HG03520 (cell line): Measurements from ENCODE around the gene DCAF15.
"Not testable (repeated sequence)": the region's sequence is repeated elsewhere in the genome, so short reads cannot be mapped to it uniquely, and the experiment has no call there.

Source experiments
- ATAC-seq: cut with Tn5 transposase; IDR thresholded peaks from one replicate; pipeline ENCODE4 v1.9.1; 2021; ENCODE audit warnings: mild to moderate bottlenecking, moderate library complexity; ENCODE audit not compliant: unreplicated experiment

The DCAF15 gene

DNA sequence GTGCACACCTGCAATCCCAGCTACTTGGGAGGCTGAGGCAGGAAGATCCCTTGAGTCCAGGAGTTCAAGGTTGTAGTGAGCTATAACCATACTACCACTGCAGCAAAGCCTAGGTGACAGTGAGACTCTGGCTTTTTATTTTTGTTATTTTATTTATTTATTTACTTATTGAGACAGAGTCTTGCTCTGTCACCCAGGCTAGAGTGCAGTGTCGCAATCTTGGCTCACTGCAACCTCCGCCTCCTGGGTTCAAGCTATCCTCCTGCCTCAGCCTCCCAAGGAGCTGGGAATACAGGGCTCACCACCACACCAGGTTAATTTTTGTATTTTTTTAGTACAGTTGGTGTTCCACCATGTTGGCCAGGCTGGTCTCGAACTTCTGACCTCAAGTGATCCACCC is 21.2 kb downstream of the DCAF15 start:
- not testable (repeated sequence) for ATAC-seq

GRCh38 chr19:13974073-13974472 is 21.8 kb downstream of the DCAF15 start:
- no peak for ATAC-seq

- no peak for ATAC-seq
Measured at GRCh38 chr19:13975870-13976269, 23.6 kb downstream of the DCAF15 start.

GRCh38 chr19:13976446-13976845 is 24.1 kb downstream of the DCAF15 start:
- no peak for ATAC-seq

DNA sequence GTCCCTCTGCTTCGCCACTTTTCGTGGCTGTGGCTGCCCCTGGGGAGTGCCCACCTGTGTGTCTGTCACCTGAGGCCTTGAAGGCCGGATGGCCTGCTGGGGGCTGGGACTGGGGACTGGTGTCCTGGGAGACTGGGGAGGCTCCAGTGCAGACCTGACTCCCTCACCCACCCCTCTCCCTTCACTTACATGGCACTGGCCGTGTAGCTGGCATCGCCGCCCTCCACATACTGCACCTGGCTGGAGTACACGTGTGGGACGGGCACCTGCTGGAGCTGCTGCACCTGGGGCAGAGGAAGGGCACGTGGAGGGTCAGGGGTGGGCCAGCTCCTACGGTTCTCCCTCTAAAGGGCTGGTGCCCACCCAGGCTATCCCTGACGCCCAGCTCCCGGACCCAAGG is 25.5 kb downstream of the DCAF15 start:
- ATAC-seq, result no peak

- no peak for ATAC-seq
Measured at GRCh38 chr19:13978351-13979243, 26.3 kb downstream of the DCAF15 start.

- no peak for ATAC-seq
Measured at GRCh38 chr19:13979244-13979615, 26.9 kb downstream of the DCAF15 start.

- no peak for ATAC-seq
Measured at GRCh38 chr19:13979686-13980085, 27.4 kb downstream of the DCAF15 start.

DNA sequence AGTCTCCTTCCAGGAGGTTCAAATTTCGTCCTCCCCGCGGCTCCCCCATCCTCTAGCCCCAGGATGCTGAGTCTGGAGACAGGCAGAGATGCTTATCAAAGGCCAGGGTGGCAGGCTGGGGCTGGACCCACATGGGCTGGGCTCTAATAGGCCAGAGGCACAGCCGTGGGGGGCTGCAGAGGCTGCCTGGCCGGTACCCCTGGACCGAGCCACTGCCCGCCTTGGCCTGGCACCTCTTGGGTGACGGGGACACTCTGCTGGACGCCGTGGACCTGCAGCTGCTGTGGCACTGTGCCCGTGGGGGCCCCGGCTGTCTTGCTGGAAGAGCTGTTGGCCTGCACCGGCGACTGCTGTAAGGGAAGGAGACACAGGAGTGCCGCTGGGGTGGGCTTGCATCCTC is 28.0 kb downstream of the DCAF15 start:
- no peak for ATAC-seq

DNA sequence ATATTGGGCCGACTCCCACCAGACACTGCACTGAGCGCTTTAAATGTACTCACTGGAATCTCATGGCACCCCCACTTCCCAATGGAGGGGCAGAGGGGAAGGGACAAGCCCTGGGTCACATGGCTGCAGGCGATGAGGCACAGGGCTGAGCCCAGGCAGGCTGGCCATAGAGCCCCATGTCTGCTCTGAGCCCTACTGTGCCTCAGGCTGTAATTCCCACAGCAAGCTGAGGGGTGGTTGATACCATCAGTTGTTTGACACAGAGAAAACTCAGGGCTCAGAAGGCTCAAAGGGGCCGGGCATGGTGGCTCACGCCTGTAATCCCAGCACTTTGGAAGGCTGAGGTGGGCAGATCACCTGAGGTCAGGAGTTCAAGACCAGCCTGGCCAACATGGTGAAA is 28.7 kb downstream of the DCAF15 start:
- ATAC-seq, result no peak

DNA sequence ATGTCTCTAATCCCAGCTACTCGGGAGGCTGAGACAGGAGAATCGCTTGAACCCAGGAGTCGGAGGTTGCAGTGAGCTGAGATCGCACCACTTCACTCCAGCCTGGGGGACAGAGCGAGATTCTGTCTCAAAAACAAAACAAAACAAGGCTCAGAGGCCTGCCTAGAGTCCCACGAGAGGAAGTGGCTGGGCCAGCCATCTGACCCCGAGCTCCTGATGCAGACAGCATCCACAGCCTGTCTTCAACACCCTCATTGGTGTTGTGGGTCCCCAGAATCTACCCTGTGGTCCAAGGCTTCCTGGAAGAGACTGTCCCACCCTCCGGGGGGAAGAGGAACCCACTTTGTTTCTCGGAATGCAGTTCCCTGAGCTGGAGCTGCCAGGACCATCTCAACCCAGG is 29.2 kb downstream of the DCAF15 start:
- ATAC-seq, result no peak

GRCh38 chr19:13981988-13982501 is 29.7 kb downstream of the DCAF15 start:
- no peak for ATAC-seq

DNA sequence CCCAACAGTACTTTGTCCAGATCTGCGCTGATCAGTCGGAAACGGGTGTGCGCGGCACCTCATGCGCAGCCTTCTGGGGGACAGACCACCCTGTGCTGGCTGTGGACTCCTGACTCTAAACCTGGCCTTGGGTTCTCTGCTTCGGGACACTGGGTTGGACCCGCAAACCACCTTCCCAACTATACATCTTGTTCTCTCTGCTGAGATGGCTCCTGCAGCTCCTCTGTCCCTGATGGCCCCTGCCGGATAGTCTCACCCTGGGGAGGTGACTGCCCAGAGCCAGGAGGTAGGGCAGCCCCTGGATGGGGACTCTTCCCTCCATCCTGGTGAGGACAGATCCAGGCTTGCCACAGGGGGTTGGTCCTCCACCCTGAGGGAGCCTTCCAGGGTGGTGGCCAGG is 30.5 kb downstream of the DCAF15 start:
- no peak for ATAC-seq

DNA sequence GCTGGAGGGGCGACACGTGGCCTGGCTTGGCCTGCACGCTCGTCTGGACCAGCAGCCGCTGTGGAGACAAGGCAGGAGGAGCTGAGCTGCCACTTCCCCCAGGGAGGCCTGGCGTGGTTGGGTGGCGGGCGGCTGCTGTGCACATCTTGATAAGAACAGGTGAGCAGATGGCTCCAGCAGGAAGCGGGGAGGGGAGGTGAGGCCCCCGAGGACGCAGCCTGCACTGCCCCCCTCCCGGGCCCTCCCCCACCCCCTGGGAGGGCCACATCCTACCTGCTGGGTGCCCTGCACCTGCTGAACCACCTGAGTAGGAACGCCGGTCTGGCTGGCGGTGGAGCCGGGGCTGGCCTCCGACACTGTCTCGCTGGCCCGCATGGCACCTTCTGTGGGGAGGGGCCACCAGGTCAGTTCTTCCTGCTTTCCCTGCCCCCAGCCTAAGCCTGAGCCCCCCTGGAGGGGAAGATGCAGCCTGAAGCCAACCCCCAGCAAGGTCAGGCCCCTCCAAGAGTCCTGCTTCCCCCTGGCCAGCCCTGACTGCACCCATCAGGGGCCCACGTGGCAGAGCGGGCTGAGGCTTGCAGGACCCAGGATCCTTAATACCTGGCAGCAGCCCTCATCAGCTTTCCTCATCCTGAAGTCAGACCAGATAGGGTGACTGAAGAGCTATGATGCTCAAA is 31.0 kb downstream of the DCAF15 start:
- no peak for ATAC-seq

- no peak for ATAC-seq
Measured at GRCh38 chr19:13984186-13984585, 31.9 kb downstream of the DCAF15 start.

- no peak for ATAC-seq
Measured at GRCh38 chr19:13984875-13985741, 32.8 kb downstream of the DCAF15 start.

DNA sequence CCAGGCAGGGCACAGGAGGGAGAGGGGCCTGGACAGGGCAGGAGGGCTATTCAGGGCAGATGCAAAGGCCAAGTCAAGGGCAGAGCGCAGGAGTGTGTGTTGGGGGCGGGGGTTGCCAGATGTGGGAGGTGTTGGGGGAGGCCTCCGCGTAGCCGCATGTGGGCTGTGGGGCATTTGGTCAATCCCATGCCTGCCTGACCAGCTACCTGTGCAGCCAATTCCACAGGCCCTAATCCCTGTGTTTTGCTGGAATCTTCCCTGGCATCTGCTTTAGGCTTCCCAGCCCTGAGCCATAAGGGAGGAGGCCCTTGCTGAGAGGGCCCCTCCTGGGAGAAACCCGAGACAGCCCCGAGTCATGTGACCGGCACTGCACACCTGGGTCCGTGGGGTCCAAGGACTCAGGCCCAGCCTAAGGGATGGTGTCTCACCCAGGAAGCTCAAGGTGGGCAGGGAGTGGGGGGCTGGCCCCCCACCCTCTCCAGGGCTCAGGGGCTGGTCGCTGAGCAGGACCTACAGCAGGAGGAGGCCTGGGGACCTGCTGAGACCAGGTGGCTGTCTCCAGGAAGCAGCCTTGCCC is 33.5 kb downstream of the DCAF15 start:
- no peak for ATAC-seq

DNA sequence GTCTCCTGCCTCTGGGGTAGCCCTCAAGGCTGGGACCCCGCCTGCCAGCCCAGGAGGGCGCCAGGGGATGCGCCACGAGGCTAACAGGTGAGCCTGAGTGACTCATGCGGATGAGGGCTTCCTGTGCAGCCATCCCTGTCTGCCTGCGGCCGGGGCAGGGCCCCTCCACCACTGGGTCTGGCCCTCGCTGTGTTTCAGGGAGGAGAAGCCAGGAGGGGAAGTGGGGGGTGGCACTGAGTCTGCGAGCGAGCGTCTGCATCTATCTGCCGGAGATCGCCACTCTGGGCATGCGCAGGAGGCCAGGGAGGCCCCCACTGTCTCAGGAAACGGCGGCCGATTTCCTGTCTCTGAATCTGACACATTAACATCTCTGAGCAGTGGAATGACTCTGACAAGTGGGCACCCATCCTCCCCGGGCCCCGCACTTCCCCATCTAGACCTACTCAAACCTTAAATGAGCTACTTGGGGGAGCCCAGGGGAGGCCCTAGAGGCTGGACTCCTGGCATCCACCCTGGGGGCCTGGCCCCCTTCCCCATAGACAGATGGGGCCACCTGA is 34.1 kb downstream of the DCAF15 start:
- ATAC-seq, result no peak

DNA sequence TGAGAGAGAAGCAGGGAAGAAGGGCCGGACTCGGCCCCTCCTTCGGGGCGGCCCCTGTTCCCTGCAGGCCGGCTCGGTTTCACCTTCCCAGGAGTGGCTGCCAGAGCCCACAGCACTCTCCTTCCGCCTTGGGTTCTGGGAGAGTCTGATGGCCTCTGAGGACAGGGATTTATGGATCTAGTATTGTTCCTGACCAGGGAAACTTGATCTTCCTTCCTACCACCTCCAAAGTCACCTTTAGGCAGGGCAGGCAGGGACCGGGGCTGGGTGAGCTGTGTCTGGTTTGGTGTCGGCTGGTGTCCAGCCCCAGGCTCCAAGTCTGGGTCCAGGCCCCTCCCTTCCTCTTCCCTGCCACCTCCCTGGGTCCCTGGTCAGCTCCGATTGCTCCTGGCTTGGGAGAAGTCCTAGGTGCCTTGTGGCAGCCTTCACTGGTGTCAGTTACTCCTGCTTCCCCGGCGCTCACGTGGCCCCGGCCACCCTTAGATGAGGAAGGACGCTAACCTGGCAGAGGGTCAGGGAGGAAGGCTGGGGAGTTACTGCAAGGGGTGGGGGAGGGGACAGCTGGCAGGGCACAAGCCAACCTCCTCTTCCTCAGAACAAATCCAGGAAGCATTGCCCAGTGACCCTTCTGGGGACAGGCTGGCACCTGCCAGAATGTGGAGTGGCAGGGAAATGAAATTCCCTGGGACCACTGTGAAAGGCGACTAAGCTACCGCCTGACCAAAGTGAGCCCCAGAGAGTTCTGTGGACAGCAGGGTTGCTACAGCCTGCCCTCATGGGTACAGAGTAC is 35.0 kb downstream of the DCAF15 start:
- no peak for ATAC-seq

- no peak for ATAC-seq
Measured at GRCh38 chr19:13989487-13989886, 37.2 kb downstream of the DCAF15 start.
